IMR-90 (cell line): ENCODE results near the gene ERC2. TPM values are rescaled to one million over a fixed set of nuclear protein-coding genes. Genes with fewer than 3 reads are reported as not detected.

Source experiments
- ATAC-seq: fragments of 200-7000 bp; cut with Tn5 transposase; 2 replicates; pipeline ENCODE4 v1.9.1; 2020; ENCODE audit warnings: low read depth, mild to moderate bottlenecking, moderate library complexity
- BruUV-seq: library from RNA; stranded (reverse); fragments of 400-500 nt; replicated peaks from 2 replicates; lab custom pipeline; 2021; lab: Mats Ljungman, UMichigan
- CTCF ChIA-PET: fragments of 300-600 bp; formaldehyde crosslinking; extraction: SDS; loops from one replicate; lab custom pipeline; 2021; ENCODE audit warnings: antibody characterized with exemption; lab: Yijun Ruan, JAX
- POLR2A ChIA-PET: fragments of 300-600 bp; sonication (Branson Sonifier 250); formaldehyde crosslinking; loops from one replicate; lab custom pipeline; 2022; ENCODE audit warnings: antibody characterized with exemption; ENCODE audit not compliant: unreplicated experiment; lab: Charles Lee
- DNase-seq: peaks from one replicate; pipeline ENCODE4 v3.0.0; 2013
- H2AFZ ChIP-seq: replicated peaks from 2 replicates; pipeline ENCODE3; 2013; ENCODE audit warnings: low read length, mild to moderate bottlenecking; ENCODE audit not compliant: poor library complexity
- H2AK5ac ChIP-seq: 2 replicates; pipeline ENCODE4 v1.6.1; 2013; ENCODE audit warnings: low read depth, low read length, inconsistent platforms
- H2AK9ac ChIP-seq: replicated peaks from 2 replicates; pipeline ENCODE3; 2013; ENCODE audit warnings: mild to moderate bottlenecking, low read depth, low read length, moderate library complexity; ENCODE audit not compliant: poor library complexity
- H2BK120ac ChIP-seq: 2 replicates; pipeline ENCODE4 v1.6.1; 2013; ENCODE audit warnings: low read depth, low read length, inconsistent platforms
- H2BK15ac ChIP-seq: 3 replicates; pipeline ENCODE4 v1.6.1; 2013; ENCODE audit warnings: low read depth, low read length, inconsistent platforms
- H2BK20ac ChIP-seq: 2 replicates; pipeline ENCODE4 v1.6.1; 2013; ENCODE audit warnings: low read depth, mild to moderate bottlenecking, inconsistent platforms, low read length, moderate library complexity
- H2BK5ac ChIP-seq: 2 replicates; pipeline ENCODE4 v1.6.1; 2013; ENCODE audit warnings: mild to moderate bottlenecking, low read depth, low read length, inconsistent platforms; ENCODE audit not compliant: poor library complexity, severe bottlenecking
- H3K14ac ChIP-seq: replicated peaks from 2 replicates; pipeline ENCODE4 v1.6.1; 2013; ENCODE audit warnings: low read depth, low read length, inconsistent platforms
- H3K18ac ChIP-seq: 2 replicates; pipeline ENCODE4 v1.6.1; 2013; ENCODE audit warnings: low read depth, low read length, control low read depth
- H3K23ac ChIP-seq: 2 replicates; pipeline ENCODE4 v1.6.1; 2013; ENCODE audit warnings: low read depth, low read length, inconsistent platforms
- H3K27ac ChIP-seq: 2 replicates; pipeline ENCODE4 v1.5.1; 2013; ENCODE audit warnings: mild to moderate bottlenecking, control low read depth, low read length; ENCODE audit not compliant: insufficient read depth
- H3K27me3 ChIP-seq: 2 replicates; pipeline ENCODE4 v1.6.1; 2013; ENCODE audit warnings: low read length; ENCODE audit not compliant: control insufficient read depth, insufficient read depth
- H3K36me3 ChIP-seq: 2 replicates; pipeline ENCODE4 v1.6.1; 2013; ENCODE audit warnings: low read length, mixed read lengths; ENCODE audit not compliant: control insufficient read depth, insufficient read depth
- H3K4ac ChIP-seq: 2 replicates; pipeline ENCODE4 v1.6.1; 2013; ENCODE audit warnings: low read depth, low read length, inconsistent platforms
- H3K4me1 ChIP-seq: 2 replicates; pipeline ENCODE4 v1.6.1; 2013; ENCODE audit warnings: low read length, mixed read lengths; ENCODE audit not compliant: control insufficient read depth, insufficient read depth
- H3K4me2 ChIP-seq: 2 replicates; pipeline ENCODE4 v1.6.1; 2013; ENCODE audit warnings: low read depth, mild to moderate bottlenecking, control low read depth, low read length, moderate library complexity
- H3K4me3 ChIP-seq: 2 replicates; pipeline ENCODE4 v1.5.1; 2013; ENCODE audit warnings: low read depth, mild to moderate bottlenecking, control low read depth, low read length, moderate library complexity; ENCODE audit not compliant: insufficient read depth
- H3K56ac ChIP-seq: 2 replicates; pipeline ENCODE4 v1.6.1; 2013; ENCODE audit warnings: low read length, inconsistent platforms; ENCODE audit not compliant: insufficient read depth; ENCODE audit errors: extremely low read depth
- H3K79me1 ChIP-seq, 2 experiments: 2 replicates each; pipeline ENCODE4 v1.6.1; 2013; ENCODE audit warnings: low read length in 2 of 2, inconsistent platforms in 1 of 2, low read depth in 1 of 2
- H3K9ac ChIP-seq: 2 replicates; pipeline ENCODE4 v1.6.1; 2013; ENCODE audit warnings: low read depth, low read length, control low read depth
- H3K9me1 ChIP-seq: 2 replicates; pipeline ENCODE4 v1.6.1; 2013; ENCODE audit warnings: low read length, inconsistent platforms; ENCODE audit not compliant: insufficient read depth
- H3K9me3 ChIP-seq: 2 replicates; pipeline ENCODE4 v1.6.1; 2013; ENCODE audit warnings: low read length; ENCODE audit not compliant: control insufficient read depth, insufficient read depth
- H4K20me1 ChIP-seq: 2 replicates; pipeline ENCODE4 v1.6.1; 2013; ENCODE audit warnings: low read length, inconsistent platforms; ENCODE audit not compliant: insufficient read depth
- H4K5ac ChIP-seq: 2 replicates; pipeline ENCODE4 v1.6.1; 2013; ENCODE audit warnings: mild to moderate bottlenecking, low read depth, low read length, control low read depth
- H4K8ac ChIP-seq, 2 experiments: 2 replicates each; pipeline ENCODE4 v1.6.1; 2013; ENCODE audit warnings: low read depth in 2 of 2, low read length in 2 of 2, control low read depth in 1 of 2, inconsistent platforms in 1 of 2
- H4K91ac ChIP-seq: 2 replicates; pipeline ENCODE4 v1.6.1; 2013; ENCODE audit warnings: low read depth, low read length, inconsistent platforms; ENCODE audit not compliant: insufficient read depth
- BHLHE40 ChIP-seq: fragments of 150-350 bp; IDR thresholded peaks from 2 replicates; pipeline ENCODE4 v1.6.1; 2016; ENCODE audit warnings: mild to moderate bottlenecking, low read depth, low read length
- CEBPB ChIP-seq: IDR thresholded peaks from 2 replicates; pipeline ENCODE4 v1.6.1; 2012; ENCODE audit warnings: low read depth, low read length, improper control_type of control experiment
- CHD1 ChIP-seq: IDR thresholded peaks from 2 replicates; pipeline ENCODE4 v1.6.1; 2012; ENCODE audit warnings: low read depth, low read length, improper control_type of control experiment
- CTCF ChIP-seq: conservative IDR thresholded peaks from 2 replicates; pipeline ENCODE4 v1.5.1; 2012; ENCODE audit warnings: mild to moderate bottlenecking, low read depth, low read length, improper control_type of control experiment
- ELK1 ChIP-seq: fragments of 150-350 bp; IDR thresholded peaks from 2 replicates; pipeline ENCODE4 v1.6.1; 2016; ENCODE audit warnings: low read depth, mild to moderate bottlenecking, low read length, moderate library complexity, borderline replicate concordance
- MAFK ChIP-seq: IDR thresholded peaks from 2 replicates; pipeline ENCODE4 v1.6.1; 2012; ENCODE audit warnings: low read depth, low read length, improper control_type of control experiment
- MAZ ChIP-seq: IDR thresholded peaks from 2 replicates; pipeline ENCODE4 v1.6.1; 2012; ENCODE audit warnings: low read depth, mild to moderate bottlenecking, low read length, improper control_type of control experiment, moderate library complexity, borderline replicate concordance
- MXI1 ChIP-seq: IDR thresholded peaks from 2 replicates; pipeline ENCODE4 v1.6.1; 2012; ENCODE audit warnings: low read depth, mild to moderate bottlenecking, low read length, moderate library complexity, borderline replicate concordance
- NFE2L2 ChIP-seq: fragments of 150-350 bp; IDR thresholded peaks from 2 replicates; pipeline ENCODE4 v1.6.1; 2016; ENCODE audit warnings: low read depth, mild to moderate bottlenecking, low read length
- POLR2A ChIP-seq: IDR thresholded peaks from 2 replicates; pipeline ENCODE4 v1.6.1; 2012; ENCODE audit warnings: mild to moderate bottlenecking, low read depth, low read length
- RAD21 ChIP-seq: IDR thresholded peaks from 2 replicates; pipeline ENCODE4 v1.6.1; 2012; ENCODE audit warnings: low read length, improper control_type of control experiment
- RCOR1 ChIP-seq: IDR thresholded peaks from 2 replicates; pipeline ENCODE4 v1.6.1; 2012; ENCODE audit warnings: mild to moderate bottlenecking, low read length, improper control_type of control experiment; ENCODE audit not compliant: insufficient replicate concordance
- RFX5 ChIP-seq: IDR thresholded peaks from 2 replicates; pipeline ENCODE4 v1.8.0; 2012; ENCODE audit warnings: low read depth, mild to moderate bottlenecking, low read length, moderate library complexity
- SMC3 ChIP-seq: fragments of 150-350 bp; IDR thresholded peaks from 2 replicates; pipeline ENCODE4 v1.6.1; 2016; ENCODE audit warnings: low read depth, mild to moderate bottlenecking, antibody characterized with exemption, low read length, moderate library complexity
- USF2 ChIP-seq: fragments of 150-350 bp; IDR thresholded peaks from 2 replicates; pipeline ENCODE4 v1.6.1; 2017; ENCODE audit warnings: mild to moderate bottlenecking, antibody characterized with exemption, low read length, low read depth
- dilution Hi-C: fragments of 300-500 bp; cut with HindIII; formaldehyde crosslinking; loops from one replicate; pipeline ENCODE4 v1.14.3; 2018; ENCODE audit warnings: low sequenced_read_pairs; ENCODE audit not compliant: unreplicated experiment
- in situ Hi-C: fragments of 300-500 bp; cut with MboI; formaldehyde crosslinking; loops from 3 replicates; pipeline ENCODE4 v1.14.3; 2019; ENCODE audit warnings: low sequenced_read_pairs, inconsistent platforms, mixed read lengths
- intact Hi-C: fragments of 100-400 bp; cut with micrococcal nuclease; formaldehyde crosslinking; loops from 2 replicates; pipeline ENCODE4 v1.10.0; 2022
- polyA plus RNA-seq, 3 experiments: library from polyadenylated mRNA; depleted of rRNA; stranded (reverse); fragments of >200 nt; gene quantifications; 2 replicates each; pipeline ENCODE4 v1.2.3, GENCODE V29; 2012; ENCODE audit warnings: low replicate concordance in 1 of 3
- total RNA-seq: library from RNA; depleted of rRNA; stranded (reverse); fragments of >200 nt; gene quantifications from 2 replicates; pipeline ENCODE4 v1.2.3, GENCODE V29; 2012

ERC2 gene
- total and polyA plus RNA-seq, 2 of the 4 experiments (the other 2 are of a cell fraction) = 0.17 to 0.18 TPM

GRCh38 chr3:56069766-56070165, 398.5 kb downstream of the ERC2 start:
- Histone ChIP-seq H4K20me1 (no peaks in the 10 kb centered on the region), H2BK15ac (no peak overlapping the region), H2AK5ac (no peak overlapping the region), H3K56ac (no peak overlapping the region), H3K27me3 (peaks cover 2% of the 10 kb centered on the region; the same call in 1 of the 2 replicates), H2AK9ac (no peak overlapping the region), H3K4me1 (no peaks in the 10 kb centered on the region), H3K9me1 (no peaks in the 10 kb centered on the region), H2AFZ (no peak overlapping the region), H3K79me1 (no peaks in the 10 kb centered on the region), H3K23ac (no peak overlapping the region), H3K4ac (no peak overlapping the region), H4K5ac (no peak overlapping the region), H3K18ac (no peak overlapping the region), H3K4me3 (no peak overlapping the region), H4K8ac (no peak overlapping the region), H4K91ac (no peak overlapping the region), H2BK120ac (no peak overlapping the region), H2BK20ac (no peak overlapping the region), H2BK5ac (no peak overlapping the region), H3K4me2 (no peak overlapping the region), H3K9ac (no peak overlapping the region), H3K27ac (no peak overlapping the region), H3K36me3 (no peaks in the 10 kb centered on the region), H3K9me3 (no peaks in the 10 kb centered on the region), H3K14ac (no peak overlapping the region)
- DNase-seq (no peak), ATAC-seq (no peak)
- CTCF ChIA-PET = no interaction called here
- TF ChIP-seq MAZ = no peak
- no peak for TF ChIP-seq CEBPB
- no peak for TF ChIP-seq CTCF
- no peak for TF ChIP-seq BHLHE40
- TF ChIP-seq CHD1 = no peak
- no peak for TF ChIP-seq NFE2L2
- no peak for TF ChIP-seq ELK1
- no peak for TF ChIP-seq RFX5
- no peak for TF ChIP-seq SMC3
- no peak for TF ChIP-seq USF2
- no peak for TF ChIP-seq MXI1
- no peak for TF ChIP-seq RAD21
- no peak for TF ChIP-seq MAFK
- TF ChIP-seq RCOR1 = no peak
- no peak for TF ChIP-seq POLR2A
- intact Hi-C loops (no loop called here), in situ Hi-C loops (no loop called here), dilution Hi-C loops (no loop called here)
- no TSS peak for BruUV-seq
- POLR2A ChIA-PET = no interaction called here
